ENCODE data around the gene CUL9. TPM values are rescaled to one million over a fixed set of nuclear protein-coding genes. Genes with fewer than 3 reads are reported as not detected.
A peak's percentile ranks its signal among the peaks of the same experiment; 100 is the strongest.

The CUL9 gene
- total RNA-seq, 4 donors from 2014 or later = 55.5 to 114 (median 85.5) TPM

DNA sequence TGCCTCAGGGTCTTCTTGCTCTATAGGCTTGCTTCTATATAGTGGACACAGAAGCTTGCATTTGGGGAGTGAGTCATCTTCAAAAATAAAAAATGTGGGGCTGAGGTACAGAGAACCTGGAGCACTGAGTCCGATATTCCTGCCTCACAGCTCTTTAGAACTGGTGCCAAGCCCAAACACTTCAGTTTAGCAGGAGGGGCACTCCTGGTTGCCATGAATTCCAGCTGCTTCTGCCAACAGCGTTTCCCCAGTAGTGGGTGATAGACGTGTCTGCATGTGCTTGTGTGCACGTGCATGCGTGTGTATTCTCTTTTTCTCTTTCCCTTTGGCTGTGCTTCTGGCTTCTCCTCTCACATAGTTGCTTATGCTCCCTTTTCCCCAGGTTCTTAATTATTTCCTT is 35.4 kb downstream of the CUL9 start:
- peaks cover 0 to 63% (median 0%) of the 10 kb centered on the region in 3 donors for H3K36me3 ChIP-seq
- DNase-seq = no peak
- TF ChIP-seq, protein P1, sequence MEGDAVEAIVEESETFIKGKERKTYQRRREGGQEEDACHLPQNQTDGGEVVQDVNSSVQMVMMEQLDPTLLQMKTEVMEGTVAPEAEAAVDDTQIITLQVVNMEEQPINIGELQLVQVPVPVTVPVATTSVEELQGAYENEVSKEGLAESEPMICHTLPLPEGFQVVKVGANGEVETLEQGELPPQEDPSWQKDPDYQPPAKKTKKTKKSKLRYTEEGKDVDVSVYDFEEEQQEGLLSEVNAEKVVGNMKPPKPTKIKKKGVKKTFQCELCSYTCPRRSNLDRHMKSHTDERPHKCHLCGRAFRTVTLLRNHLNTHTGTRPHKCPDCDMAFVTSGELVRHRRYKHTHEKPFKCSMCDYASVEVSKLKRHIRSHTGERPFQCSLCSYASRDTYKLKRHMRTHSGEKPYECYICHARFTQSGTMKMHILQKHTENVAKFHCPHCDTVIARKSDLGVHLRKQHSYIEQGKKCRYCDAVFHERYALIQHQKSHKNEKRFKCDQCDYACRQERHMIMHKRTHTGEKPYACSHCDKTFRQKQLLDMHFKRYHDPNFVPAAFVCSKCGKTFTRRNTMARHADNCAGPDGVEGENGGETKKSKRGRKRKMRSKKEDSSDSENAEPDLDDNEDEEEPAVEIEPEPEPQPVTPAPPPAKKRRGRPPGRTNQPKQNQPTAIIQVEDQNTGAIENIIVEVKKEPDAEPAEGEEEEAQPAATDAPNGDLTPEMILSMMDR (IDR thresholded peaks at IDR 0.05) = no peak
- no peak for TF ChIP-seq POLR2A (IDR thresholded peaks at IDR 0.05)
- no peak overlapping the region for H3K4me3 ChIP-seq
- no peak overlapping the region for H3K27ac ChIP-seq
- H3K4me1 ChIP-seq = no peaks in the 10 kb centered on the region
- H3K9me3 ChIP-seq = no peaks in the 10 kb centered on the region
- no peaks in the 10 kb centered on the region for H3K27me3 ChIP-seq

DNA sequence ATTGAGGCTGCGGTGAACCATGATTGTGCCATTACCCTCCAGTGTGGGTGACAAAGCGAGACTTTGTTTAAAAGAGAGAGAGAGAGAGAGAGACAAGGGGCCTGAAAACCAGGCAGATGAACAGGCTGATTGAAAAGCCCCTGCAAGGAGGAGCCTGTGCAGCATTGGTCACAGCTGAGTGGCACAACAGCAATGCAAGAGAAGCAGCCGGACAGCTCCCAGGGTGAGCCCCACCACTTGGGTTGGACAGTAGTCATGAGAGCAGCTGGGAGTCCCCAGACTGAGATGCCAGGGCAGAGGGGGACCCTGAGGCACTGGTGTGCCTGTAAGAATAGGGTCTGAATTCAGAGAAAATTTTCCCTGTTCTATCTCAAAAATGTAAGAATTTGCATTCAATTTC is 37.1 kb downstream of the CUL9 start:
- Histone ChIP-seq H3K4me1 (peaks cover 0 to 4% (median 2%) of the 10 kb centered on the region in 4 donors), H3K9me3 (no peaks in the 10 kb centered on the region), H3K36me3 (peaks cover 0 to 64% (median 0%) of the 10 kb centered on the region in 3 donors), H3K27me3 (no peaks in the 10 kb centered on the region), H3K27ac (no peak overlapping the region), H3K4me3 (no peak overlapping the region)
- peak in 1 of 3 donors; percentile 15 for DNase-seq
- no peak for TF ChIP-seq POLR2A (IDR thresholded peaks at IDR 0.05)

DNA sequence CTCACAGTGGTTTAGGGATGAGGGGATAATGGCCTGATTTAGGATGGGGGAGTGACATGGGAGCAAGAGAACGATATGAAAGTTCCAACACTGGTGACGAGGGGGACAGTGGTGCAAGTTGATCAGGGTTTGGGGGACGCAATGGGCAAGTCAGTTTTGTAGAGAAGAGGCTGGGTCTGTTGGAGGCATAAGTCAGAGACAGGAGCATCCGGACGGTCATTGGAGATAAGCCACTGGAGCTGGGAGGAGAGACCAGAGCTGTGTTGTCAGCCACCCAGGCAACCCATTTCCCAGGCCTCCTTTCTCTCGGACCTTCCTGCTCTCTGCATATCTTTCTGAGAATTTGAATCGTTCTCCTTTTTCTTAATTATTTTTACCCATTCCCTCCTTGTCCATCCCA is 37.8 kb downstream of the CUL9 start:
- Histone ChIP-seq H3K27me3 (no peaks in the 10 kb centered on the region), H3K36me3 (peaks cover 0 to 65% (median 0%) of the 10 kb centered on the region in 3 donors)

DNA sequence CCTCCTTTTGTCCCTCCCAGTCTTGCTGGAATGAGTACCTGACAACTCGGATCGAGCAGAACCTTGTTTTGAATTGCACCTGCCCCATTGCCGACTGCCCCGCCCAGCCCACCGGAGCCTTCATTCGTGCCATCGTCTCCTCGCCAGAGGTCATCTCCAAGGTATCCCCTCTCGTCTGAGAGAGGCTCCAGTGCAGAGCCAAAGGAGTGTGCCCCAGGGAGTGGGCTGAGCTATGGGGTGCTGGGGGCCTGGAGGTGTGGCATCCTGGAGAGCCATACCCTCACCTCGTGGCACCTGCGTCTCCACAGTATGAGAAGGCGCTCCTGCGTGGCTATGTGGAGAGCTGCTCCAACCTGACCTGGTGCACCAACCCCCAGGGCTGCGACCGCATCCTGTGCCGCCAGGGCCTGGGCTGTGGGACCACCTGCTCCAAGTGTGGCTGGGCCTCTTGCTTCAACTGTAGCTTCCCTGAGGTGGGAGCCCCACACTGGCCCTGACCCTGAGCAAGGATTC is 38.5 kb downstream of the CUL9 start:
- H3K4me1 ChIP-seq = peaks cover 0 to 16% (median 4%) of the 10 kb centered on the region in 4 donors
- peaks cover 0 to 58% (median 0%) of the 10 kb centered on the region in 3 donors for H3K36me3 ChIP-seq
- DNase-seq = peak in 1 of 3 donors; percentile 35
- no peaks in the 10 kb centered on the region for H3K9me3 ChIP-seq
- H3K4me3 ChIP-seq = no peak overlapping the region
- no peak overlapping the region for H3K27ac ChIP-seq
- TF ChIP-seq, protein P1 (IDR thresholded peaks at IDR 0.05) = no peak
- TF ChIP-seq POLR2A (IDR thresholded peaks at IDR 0.05) = no peak
- H3K27me3 ChIP-seq = no peaks in the 10 kb centered on the region

More for the DNA sequence above, 37.8 kb downstream of the CUL9 start:
- no peak for DNase-seq
- Histone ChIP-seq H3K4me1 (peaks cover 0 to 11% (median 4%) of the 10 kb centered on the region in 4 donors), H3K27ac (no peak overlapping the region), H3K9me3 (no peaks in the 10 kb centered on the region), H3K4me3 (no peak overlapping the region)
- TF ChIP-seq, protein P1 (IDR thresholded peaks at IDR 0.05) = no peak
- no peak for TF ChIP-seq POLR2A (IDR thresholded peaks at IDR 0.05)

DNA sequence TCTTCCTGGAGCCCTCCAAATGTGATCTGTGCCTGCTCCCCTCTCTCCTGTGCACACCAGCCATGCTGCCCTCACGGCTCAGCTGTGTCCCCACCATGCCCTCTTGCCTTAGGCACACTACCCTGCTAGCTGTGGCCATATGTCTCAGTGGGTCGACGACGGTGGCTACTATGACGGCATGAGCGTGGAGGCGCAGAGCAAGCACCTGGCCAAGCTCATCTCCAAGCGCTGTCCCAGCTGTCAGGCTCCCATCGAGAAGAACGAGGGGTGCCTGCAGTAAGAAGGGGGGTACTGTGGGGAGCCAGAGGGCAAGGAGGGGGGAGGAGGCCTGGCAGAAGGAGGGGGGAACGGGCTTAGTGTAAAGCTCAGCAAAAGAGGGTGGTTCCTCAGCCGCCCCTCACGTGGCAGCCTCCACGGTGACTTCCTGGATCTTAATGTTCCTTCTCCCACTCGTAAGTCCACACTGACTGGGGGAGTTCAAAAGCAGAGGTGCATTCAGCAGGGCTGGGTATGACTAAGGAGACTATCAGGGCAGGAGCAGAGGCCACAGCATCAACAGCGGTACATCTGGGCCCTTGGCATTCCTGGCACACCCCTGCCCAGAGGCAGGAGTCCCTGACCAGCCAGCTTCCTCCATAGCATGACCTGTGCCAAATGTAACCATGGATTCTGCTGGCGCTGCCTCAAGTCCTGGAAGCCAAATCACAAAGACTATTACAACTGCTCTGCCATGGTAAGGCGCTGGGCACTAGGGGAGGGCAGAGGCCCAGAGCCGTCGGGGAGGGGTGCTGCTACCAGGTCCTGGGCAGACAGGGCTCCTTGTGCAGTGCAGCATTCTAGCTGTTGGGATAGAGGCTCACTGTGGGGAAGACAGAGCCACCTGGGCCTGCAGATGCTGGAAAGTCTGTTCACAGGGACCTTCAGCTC is 39.3 kb downstream of the CUL9 start:
- H3K27ac ChIP-seq = no peak overlapping the region
- H3K4me1 ChIP-seq = peaks cover 0 to 19% (median 4%) of the 10 kb centered on the region in 4 donors
- no peak for DNase-seq
- TF ChIP-seq, protein P1 (IDR thresholded peaks at IDR 0.05) = no peak
- TF ChIP-seq POLR2A (IDR thresholded peaks at IDR 0.05) = no peak
- no peaks in the 10 kb centered on the region for H3K9me3 ChIP-seq
- H3K36me3 ChIP-seq = peaks cover 0 to 58% (median 0%) of the 10 kb centered on the region in 3 donors
- H3K4me3 ChIP-seq = no peak overlapping the region
- no peaks in the 10 kb centered on the region for H3K27me3 ChIP-seq

Measured in Peyer's patch (tissue), 4 donors.